Retina (tissue), 1 donor: ENCODE data around the gene UNK.
"Not testable (repeated sequence)": the region's sequence is repeated elsewhere in the genome, so short reads cannot be mapped to it uniquely, and the experiment has no call there.

ENCODE experiments used
- DNase-seq: peaks from one replicate; pipeline ENCODE4 v3.0.0-alpha.2; 2016

The UNK gene

DNA sequence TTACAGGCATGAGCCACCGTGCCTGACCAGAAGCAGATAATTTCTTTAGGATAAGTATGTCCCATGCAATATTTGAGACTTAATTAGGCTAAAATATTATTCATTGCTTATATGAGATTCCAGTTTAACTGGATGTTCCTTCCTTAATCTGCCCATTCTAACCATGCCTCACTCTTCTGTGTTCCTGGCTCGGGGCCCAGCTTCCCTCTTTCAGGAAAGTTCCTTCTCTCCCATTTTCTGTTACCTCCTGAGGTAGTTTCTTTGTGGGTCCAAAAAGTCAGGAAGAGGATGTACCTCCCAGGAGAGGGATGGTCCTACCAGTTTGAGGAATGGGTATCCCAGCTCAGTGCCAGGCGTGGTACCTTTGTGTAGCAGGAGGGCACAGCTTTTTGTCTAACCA is 23.3 kb downstream of the UNK start:
- DNase-seq = no peak

DNA sequence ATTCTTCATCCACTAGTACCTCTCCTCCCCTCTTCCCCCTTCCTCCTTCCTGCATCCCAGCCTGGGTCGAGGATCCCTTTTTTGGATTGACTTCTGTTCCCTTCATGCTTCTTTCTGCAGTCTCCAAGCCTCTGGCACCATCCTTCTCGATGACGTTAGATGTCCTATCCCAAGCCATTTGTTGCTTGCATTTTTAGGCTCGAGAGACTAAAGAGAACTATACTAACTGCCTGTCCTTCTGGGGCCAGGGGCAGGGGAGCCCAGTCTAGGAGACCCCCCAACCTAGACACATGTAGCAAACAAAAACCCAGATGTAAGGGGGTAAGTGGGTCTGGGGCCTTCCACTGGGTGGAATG is 23.9 kb downstream of the UNK start:
- no peak for DNase-seq

DNA sequence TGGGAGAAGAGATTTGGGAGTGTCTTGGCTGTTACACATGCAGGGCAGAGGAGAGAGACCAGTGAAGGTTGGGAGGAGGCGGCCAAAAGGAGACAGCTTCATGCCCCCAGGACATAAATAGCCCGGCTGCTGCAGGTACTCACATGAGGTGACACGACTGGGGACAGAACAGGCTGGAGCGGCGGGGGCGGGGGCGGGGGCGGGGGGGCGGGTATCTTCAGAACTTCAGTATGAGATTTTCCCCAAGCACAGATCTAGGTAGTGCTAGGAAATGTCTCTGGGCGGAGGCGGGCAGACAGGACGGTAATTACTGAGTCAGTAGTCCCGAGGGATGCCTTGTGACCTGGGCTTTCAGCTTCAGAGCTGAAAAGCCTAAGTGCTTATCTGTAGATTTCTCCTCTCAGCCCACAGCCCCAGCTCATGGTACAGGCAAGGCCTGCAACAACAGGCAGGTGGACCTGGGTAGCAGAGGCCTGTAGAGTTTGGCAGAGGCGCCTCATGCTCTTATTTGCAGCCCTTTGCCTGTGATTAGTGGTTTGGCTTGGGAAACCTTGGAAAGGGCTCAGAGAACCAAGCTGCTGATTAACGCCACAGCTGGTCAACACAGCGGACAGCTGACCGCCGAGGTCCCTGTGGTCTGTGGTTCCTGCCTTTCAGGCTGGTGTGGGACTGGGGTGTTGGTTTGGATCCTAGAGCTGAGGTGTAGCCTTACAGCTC is 24.5 kb downstream of the UNK start:
- peak; percentile 43 for DNase-seq

DNA sequence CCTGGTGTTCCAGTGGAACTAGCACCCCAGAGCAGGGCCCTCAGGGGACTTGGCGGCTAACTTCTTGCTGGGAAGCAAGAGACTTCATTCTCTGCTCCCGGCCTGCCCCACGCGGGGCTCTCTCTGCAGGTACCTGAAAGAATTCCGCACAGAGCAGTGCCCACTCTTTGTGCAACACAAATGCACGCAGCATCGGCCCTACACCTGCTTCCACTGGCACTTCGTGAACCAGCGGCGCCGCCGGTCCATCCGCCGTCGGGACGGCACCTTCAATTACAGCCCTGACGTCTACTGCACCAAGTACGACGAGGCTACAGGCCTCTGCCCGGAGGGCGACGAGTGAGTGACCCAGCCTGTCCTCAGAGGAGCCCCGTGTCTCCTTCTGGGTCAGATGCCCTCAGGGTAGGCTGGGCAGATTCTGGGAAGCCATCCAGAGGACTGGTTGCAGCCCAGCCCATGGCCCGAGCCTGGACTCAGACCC is 25.1 kb downstream of the UNK start:
- no peak for DNase-seq

DNA sequence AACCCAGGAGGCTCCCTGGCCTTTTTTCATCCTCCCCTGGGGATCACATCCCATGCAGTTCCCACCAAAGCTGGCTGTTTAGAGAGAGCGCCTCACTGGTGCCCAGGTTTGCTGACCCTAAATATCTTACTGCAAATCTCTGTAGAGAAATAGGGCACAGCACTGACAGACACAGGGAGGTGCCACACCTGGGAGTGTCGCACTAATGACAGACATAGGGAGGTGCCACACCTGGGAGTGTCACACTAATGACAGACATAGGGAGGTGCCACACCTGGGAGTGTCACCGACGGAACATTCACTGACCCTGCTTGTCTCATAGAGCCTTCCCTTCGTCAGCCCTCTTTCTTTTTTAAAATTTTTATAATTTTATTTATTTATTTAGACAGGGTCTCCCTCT is 25.6 kb downstream of the UNK start:
- no peak for DNase-seq

DNA sequence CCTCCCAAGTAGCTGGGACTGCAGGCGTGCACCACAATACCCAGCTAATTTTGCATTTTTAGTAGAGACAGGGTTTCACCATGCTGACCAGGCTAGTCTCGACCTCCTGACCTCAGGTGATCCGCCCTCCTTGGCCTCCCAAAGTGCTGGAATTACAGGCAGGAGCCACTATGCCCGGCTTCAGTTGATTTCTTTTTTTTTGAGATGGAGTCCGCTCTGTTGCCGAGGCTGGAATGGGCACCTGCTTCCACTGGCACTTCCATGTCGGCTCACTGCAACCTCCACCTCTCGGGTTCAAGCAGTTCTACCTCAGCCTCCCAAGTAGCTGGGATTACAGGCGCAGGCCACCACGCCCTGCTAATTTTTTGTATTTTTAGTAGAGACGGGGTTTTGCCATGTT is 26.1 kb downstream of the UNK start:
- not testable (repeated sequence) for DNase-seq

DNA sequence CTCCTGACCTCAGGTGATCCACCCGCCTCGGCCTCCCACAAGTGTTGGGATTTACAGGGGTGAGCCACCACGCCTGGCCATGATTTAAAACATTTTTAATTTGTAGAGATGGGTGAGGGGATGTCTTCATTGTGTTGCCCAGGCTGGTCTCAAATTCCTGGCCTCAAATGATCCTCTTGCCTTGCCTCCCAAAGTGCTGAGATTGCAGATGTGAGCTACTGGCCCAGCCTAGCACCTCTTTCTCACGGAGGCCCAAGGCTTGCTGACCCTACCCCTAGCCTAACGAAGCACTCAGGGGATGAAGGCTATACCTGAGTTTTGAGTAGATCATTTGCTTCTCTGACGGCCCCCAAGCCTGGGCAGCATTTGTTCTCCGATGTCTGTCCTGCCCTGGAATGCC is 26.6 kb downstream of the UNK start:
- DNase-seq = no peak

DNA sequence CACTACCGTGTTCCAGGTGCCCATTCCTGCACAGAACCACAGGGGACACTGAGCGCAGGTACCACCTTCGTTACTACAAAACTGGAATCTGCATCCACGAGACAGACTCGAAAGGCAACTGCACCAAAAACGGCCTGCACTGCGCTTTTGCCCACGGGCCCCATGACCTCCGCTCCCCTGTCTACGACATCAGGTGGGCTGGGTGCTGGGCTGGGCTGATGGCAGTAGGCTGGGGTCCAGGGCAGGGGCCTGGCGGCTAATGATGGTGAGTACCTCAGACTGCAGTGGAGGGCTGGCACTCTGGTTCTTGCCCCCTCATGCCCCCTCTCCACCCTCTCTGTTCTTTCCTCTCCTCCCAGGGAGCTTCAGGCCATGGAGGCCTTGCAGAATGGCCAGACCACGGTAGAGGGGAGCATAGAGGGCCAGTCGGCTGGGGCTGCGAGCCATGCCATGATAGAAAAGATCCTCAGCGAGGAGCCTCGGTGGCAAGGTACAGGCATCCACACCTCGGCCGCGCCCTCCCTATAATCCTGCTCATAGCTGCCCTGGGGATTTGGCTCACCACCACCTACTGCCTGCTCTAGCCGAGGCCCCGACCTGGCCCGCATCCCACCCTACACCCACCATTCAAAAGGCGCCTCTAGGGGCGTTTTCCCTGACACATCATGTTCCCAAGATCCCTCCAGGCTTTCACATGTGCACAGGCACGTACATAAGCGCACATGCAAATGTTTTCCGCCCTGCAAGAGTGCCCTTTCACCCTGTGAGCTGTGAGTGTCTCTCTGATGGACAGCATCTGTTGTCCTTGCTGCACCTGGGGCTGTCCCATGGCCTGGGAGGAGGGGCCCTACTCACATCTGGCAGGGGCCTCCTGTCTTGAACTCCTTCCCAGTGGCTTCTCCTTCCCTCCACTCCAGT is 27.7 kb downstream of the UNK start:
- no peak for DNase-seq

DNA sequence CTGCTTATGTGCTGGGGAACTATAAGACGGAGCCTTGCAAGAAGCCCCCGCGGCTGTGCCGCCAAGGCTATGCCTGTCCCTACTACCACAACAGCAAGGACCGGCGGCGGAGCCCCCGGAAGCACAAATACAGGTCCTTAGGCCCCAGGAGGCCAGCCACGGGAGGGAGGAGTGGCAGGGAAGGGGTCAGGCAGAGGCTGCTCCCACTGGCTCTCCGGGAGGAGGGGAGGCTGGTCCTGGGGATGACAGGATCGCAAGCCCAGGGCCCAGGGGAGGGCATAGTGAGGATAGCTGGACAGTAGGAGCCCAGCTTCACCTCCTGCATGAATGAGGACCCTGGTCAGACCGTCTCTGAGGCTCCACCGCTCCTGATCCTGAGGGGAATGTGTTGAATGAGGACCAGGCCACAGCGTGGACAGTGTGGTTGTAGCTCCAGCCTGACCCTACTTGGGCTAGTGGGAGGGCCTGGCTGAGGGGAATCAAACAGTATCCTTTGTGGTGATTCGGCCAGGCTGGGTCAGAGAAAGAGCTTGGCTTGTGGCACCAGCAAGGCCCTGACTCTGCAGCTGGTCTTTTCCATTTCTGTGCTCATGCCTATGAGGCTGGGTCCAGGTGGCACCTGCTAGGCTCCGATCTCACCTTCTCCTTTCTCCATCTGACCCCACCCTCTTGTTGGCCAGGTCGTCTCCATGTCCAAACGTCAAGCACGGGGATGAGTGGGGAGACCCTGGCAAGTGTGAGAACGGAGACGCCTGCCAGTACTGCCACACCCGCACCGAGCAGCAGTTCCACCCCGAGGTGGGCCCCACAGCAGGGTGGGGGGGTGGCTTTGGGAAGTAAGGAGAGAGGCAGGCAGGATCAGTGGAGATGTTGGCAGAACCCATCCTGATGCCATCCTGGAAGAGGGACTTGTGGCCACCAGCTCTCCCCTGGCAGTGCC is 28.7 kb downstream of the UNK start:
- DNase-seq = no peak

DNA sequence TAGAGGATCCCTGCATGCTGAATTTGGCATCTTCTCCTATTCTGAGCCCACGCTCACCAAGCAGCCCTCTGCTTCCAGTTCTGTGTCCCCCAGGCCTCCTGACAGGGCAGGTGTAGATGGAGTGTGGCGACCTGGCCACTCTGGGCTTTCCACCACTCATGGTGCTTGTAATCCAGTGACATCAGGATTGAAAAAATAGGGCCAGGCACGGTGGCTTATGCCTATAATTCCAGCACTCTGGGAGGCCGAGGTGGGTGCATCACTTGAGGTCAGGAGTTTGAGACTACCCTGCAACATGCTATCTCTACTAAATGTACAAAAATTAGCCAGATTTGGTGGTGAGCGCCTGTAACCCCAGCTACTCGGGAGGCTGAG is 29.4 kb downstream of the UNK start:
- DNase-seq = no peak

DNA sequence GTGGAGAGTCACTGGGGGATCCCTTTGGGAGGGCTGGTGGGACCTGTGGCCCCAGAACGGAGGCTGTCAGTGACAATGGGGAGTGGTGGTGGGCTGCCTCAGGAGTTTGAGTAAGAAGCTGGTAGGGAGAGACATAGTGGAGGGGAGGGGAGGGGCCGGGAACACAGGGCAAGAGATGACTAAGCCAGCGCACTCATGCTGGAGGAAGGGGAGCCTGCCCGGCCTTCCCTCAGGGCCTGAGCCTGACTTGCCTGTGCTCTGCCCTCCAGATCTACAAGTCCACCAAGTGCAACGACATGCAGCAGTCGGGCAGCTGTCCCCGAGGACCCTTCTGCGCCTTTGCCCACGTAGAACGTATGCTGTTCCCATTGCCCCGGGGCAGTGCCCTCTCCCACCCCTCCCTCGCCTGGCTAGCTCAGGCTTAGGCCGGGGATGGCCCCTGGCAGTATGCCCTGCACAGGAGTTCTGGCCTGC is 30.3 kb downstream of the UNK start:
- DNase-seq = no peak

DNA sequence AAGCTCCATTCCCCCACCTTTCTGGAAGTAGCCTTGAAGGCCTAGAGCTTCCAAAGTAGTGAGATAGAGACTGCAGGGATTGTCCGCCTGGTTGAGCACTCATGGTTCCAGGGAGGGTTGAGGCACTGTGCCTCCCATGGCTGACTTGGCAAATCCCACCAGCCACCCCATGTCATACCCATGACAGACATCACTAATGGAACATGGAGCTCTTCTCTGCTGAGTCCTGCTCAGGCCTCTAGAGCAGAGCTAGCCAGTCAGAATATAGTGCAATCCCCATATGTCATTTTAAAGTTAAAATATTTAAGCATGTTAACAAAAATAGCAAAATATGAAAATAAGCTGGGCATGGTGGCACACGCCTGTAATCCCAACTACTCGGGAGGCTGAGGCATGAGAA is 30.8 kb downstream of the UNK start:
- DNase-seq = no peak

DNA sequence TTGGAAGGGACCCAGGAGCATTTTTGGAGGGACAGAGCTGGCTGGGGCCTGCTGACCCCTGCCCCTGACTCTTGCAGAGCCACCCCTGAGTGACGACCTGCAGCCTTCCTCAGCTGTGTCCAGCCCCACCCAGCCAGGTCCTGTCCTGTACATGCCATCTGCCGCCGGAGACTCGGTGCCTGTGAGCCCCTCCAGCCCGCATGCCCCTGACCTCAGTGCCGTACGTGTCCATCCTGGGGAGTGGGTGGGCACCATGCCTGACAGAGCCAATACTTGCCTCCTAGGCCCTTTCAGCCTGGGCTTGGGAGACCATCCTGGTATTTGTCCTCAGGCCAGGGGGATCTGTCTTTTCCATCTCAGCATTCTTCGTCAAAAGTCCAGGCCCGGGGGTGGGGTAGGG is 32.1 kb downstream of the UNK start:
- no peak for DNase-seq

DNA sequence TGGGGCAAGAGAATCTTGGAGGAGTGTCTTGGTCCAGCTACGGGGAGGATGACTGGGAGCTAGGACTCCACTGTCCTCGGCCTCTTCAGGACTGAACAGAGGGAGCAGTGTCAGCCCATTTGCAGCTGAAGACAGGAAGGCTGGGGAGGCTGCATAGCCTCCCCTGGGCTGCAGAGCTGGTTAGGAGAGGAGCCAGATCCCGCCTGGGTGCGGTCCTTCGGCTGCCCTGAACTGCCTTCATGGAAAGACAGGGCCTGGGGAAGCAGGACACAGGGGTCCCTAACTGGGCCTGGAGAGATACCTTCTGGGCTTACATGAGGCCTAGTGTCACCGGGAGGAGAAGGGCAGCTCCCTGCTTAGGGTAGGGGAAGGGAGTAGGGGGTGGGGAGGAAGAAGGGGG is 33.0 kb downstream of the UNK start:
- DNase-seq = no peak

DNA sequence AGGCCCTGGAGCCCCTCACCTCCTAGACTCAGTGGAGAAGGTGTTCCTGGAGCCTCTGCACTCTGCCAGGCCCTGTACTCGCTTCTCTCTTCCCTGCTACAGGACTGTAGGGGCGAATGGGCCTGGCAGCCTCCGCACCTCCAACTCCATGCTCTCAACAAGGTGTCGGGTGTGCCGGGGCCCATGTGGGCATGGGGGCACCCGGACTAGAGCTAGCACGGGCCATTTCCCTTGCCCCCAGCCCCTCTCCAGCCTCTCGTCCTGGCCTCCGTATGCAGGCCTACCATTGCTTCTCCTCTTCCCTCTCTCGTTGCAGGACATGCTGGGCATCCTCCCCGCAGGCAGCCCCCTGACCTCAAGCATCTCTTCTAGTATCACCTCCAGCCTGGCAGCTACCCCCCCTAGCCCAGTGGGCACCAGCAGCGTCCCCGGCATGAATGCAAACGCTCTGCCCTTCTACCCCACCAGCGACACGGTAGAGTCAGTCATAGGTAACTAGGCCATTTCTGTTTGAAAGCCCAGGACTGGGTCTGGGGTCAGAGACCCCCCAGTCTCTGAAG is 33.8 kb downstream of the UNK start:
- no peak for DNase-seq

DNA sequence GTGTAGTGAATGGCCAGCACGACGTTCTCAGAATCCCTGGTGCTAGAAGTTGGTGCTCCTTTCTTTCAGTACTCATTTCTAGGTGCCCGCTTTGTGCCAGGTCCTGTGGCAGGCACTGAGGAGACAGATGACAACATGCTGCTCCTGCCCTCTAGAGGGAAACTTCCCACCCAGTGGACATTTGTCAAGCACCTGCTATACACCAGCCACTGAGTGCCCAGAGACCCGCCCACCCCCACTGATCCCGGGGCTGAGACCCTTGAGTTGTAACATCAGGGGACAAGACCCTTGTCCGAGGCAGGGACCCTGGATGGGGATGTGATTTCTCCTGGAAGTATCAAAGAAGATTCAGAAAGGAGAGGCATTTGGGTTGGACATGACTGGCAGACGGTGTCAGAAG is 34.5 kb downstream of the UNK start:
- DNase-seq = no peak

DNA sequence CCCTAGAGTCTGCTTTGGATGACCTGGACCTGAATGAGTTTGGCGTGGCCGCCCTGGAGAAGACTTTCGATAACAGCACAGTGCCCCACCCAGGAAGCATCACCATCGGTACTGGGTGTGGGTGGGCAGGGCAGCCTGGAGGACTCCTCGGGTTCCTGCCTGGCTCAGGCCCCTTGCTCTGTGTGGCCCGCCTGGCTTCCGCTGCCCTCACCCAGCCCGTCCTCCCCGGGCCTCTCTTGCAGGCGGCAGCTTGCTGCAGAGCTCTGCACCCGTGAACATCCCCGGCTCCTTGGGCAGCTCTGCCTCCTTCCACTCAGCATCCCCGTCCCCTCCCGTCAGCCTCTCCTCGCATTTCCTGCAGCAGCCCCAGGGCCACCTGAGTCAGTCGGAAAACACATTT is 35.1 kb downstream of the UNK start:
- no peak for DNase-seq

DNA sequence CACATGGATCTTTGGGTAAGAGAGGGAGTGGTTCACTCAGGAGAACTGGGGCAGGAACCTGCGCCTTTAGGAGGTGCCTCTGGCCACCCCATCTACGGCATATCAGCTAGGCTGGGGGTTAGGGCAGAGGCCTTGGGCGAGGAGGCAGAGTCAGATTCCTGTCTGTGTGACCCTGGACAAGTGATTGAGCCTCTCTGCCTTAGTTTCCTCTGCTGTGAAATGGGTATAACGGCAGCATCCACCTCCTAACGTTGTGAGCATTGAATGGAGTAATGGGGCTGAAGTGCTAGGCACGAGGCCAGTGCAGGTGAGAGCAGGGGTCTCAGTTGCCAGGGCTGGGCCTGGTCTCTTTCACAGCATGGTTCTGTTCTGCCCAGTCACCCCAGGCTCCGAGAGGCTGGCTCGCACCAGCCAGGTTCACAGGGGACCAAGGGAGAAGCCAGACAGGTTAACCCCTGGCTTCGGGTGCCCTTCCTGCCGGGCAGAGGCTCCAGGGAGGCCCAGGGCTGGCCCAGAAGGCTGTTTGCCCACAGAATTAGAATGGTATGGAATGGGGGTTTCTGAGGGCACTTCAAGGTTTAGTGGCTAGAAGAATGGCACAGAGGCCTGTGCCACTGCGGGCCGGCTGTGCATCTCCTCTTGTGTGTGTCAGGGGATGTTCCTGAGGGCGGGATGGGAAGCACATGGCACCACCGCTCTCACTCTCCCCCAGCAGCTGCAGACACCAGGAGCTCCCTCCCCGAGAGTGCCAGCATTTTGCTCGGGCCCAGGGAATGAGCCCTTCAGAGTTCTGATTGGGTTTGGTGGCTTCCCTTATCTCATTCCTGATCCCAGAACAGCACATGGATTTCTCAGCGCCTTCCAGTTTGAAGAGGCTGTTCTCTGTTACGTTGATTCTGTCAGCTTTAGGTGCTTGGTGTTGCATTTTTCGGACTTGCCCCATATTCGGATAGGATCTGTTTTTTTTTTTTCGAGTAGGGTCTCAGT is 35.8 kb downstream of the UNK start:
- no peak for DNase-seq

DNA sequence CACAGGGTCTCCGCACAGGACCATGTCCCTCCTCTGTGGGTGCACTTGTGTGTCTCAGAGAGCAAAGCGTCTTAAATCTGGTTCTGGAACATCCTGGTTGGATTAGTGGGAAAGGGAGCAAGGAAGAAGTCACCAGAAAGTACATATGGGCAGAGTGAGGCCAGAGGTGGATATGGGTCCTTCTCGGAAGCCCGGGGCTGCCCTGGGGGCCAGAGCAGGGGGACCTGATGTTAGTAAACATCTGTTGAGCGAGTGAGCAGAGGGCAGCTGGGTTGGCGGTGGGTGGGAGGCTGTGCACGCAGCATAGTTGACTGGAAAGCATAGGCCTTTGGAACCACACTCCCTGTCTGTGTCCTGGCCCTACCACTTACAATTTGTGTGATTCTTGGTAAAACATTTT is 36.9 kb downstream of the UNK start:
- no peak for DNase-seq

DNA sequence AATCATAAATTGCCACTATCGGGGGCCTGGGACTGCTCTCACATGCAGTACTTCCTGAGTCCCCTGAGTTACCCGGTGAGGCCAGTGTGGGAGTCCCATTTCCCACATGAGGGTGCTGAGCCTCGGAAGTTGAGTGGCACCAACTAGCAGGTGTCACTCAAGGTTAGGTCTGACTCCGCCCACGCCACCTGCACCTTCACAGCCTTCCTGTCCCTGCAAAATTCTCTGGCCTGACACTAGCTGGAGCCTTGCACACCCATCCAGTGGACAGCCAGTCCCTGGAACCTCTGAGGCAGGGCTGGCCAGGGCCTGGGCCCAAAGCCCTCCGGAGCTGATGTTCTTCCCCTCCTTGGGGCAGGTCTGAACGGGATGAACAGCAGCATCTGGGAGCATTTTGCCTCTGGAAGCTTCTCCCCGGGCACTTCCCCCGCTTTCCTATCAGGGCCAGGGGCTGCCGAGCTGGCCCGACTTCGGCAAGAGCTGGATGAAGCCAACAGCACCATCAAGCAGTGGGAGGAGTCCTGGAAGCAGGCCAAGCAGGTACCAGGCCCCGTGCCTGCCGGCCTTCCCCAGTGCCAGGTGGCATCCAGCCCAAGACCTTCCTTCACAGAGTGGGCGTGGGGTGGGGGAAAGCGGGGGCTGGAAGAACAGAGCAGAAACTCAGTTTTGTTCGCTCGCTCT is 37.7 kb downstream of the UNK start:
- DNase-seq = no peak

DNA sequence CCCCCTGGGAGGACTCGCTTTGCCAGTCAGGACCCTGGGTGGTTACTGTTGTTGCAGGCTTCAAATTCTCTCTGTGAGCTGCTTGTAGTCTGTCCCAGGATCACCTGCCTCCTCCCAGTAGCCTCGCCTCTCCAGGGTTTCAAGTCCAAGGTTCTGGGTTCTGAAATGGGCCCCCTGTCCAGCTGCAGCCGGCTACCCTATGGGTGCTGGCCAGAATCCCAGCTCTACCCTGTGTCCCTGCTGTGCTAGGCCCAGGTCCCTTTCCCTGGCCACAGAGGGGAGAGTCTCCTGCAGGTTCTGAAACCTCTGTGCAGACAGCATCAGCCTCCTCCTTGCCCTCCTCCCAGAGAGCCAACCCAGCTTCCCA is 38.2 kb downstream of the UNK start:
- DNase-seq = no peak
